SK-N-MC (cell line): ENCODE results near the gene ENHO.

Experiments used
- DNase-seq: peaks from one replicate; pipeline ENCODE4 v3.0.0-alpha.2; 2011; ENCODE audit warnings: low read depth, low spot score
- H3K27ac ChIP-seq: fragments of 200-600 bp; sonication (generic); 2 replicates; pipeline ENCODE4 v1.5.1; 2016; ENCODE audit warnings: mixed run types
- H3K36me3 ChIP-seq: fragments of 200-600 bp; sonication (generic); 2 replicates; pipeline ENCODE4 v1.6.1; 2017; ENCODE audit warnings: antibody characterized with exemption, low read length, mixed read lengths; ENCODE audit not compliant: insufficient read depth
- H3K4me3 ChIP-seq: fragments of 200-600 bp; sonication (generic); 2 replicates; pipeline ENCODE4 v1.5.1; 2016
- H3K9ac ChIP-seq: fragments of 200-600 bp; sonication (generic); 2 replicates; pipeline ENCODE4 v1.8.0; 2017; ENCODE audit warnings: mixed run types, mixed read lengths; ENCODE audit not compliant: insufficient read length
- H3K9me3 ChIP-seq: fragments of 200-600 bp; sonication (generic); 2 replicates; pipeline ENCODE4 v1.6.1; 2017; ENCODE audit warnings: low read depth, mild to moderate bottlenecking, antibody characterized with exemption, low read length, moderate library complexity, mixed read lengths
- EZH2 ChIP-seq: fragments of 200-600 bp; sonication (generic); IDR thresholded peaks from one replicate; pipeline ENCODE4 v1.6.1; 2017; ENCODE audit warnings: antibody characterized with exemption
- FOXP2 ChIP-seq: optimal IDR thresholded peaks from 2 replicates; pipeline ENCODE3; 2011; ENCODE audit warnings: mild to moderate bottlenecking, moderate library complexity; ENCODE audit not compliant: insufficient read depth; ENCODE audit errors: extremely low read length, control extremely low read depth
- POLR2AphosphoS5 ChIP-seq: IDR thresholded peaks from 2 replicates; pipeline ENCODE4 v1.6.1; 2012; ENCODE audit warnings: mild to moderate bottlenecking, low read depth, low read length, borderline replicate concordance

The ENHO gene

GRCh38 chr9:34522971-34523797 lies at the start of gene ENHO:
Gene ENHO, minus strand, starts transcription at chr9:34522990. Its CDS starts 1,295 bp downstream, at chr9:34521695.
- H3K36me3 ChIP-seq: no peaks in the 10 kb centered on the region
- no peak for TF ChIP-seq EZH2
- TF ChIP-seq FOXP2: no peak
- no peak; the same call in 1 of the 2 replicates for TF ChIP-seq POLR2AphosphoS5
- H3K9ac ChIP-seq: peak within 1 kb of the TSS; percentile 43
- no peaks in the 10 kb centered on the region for H3K9me3 ChIP-seq
- no peak for DNase-seq
- no peak within 1 kb of the TSS for H3K27ac ChIP-seq
- H3K4me3 ChIP-seq: peak within 1 kb of the TSS; percentile 76

GRCh38 chr9:34572092-34572491 lies 49.3 kb upstream of the ENHO start:
- Histone ChIP-seq H3K9ac (no peak overlapping the region), H3K36me3 (no peaks in the 10 kb centered on the region), H3K9me3 (no peaks in the 10 kb centered on the region), H3K4me3 (no peak overlapping the region), H3K27ac (no peak overlapping the region)
- no peak for TF ChIP-seq FOXP2
- no peak for DNase-seq

GRCh38 chr9:34571481-34571810 lies 48.7 kb upstream of the ENHO start:
- H3K27ac ChIP-seq: no peak overlapping the region
- H3K36me3 ChIP-seq: no peaks in the 10 kb centered on the region
- H3K4me3 ChIP-seq: no peak overlapping the region
- TF ChIP-seq FOXP2 (no peak), POLR2AphosphoS5 (no peak), EZH2 (no peak)
- no peak overlapping the region for H3K9ac ChIP-seq
- no peak for DNase-seq
- no peaks in the 10 kb centered on the region for H3K9me3 ChIP-seq

GRCh38 chr9:34570809-34571480 lies 48.2 kb upstream of the ENHO start:
- no peak for TF ChIP-seq POLR2AphosphoS5
- TF ChIP-seq FOXP2: no peak
- no peak for TF ChIP-seq EZH2
- no peak overlapping the region for H3K27ac ChIP-seq
- H3K9ac ChIP-seq: no peak overlapping the region
- no peaks in the 10 kb centered on the region for H3K36me3 ChIP-seq
- H3K9me3 ChIP-seq: no peaks in the 10 kb centered on the region
- no peak for DNase-seq
- no peak overlapping the region for H3K4me3 ChIP-seq

- no peak for TF ChIP-seq EZH2
- TF ChIP-seq FOXP2: no peak
- no peak for TF ChIP-seq POLR2AphosphoS5
- no peak for DNase-seq
- no peak overlapping the region for H3K27ac ChIP-seq
Observed at GRCh38 chr9:34570376-34570775, 47.6 kb upstream of the ENHO start.

GRCh38 chr9:34568774-34569173 lies 46.0 kb upstream of the ENHO start:
- Histone ChIP-seq H3K9ac (no peak overlapping the region), H3K9me3 (no peaks in the 10 kb centered on the region), H3K4me3 (no peak overlapping the region), H3K27ac (no peak overlapping the region), H3K36me3 (no peaks in the 10 kb centered on the region)
- no peak for DNase-seq
- TF ChIP-seq EZH2 (no peak), POLR2AphosphoS5 (no peak), FOXP2 (no peak)

More at GRCh38 chr9:34570376-34570775, 47.6 kb upstream of the ENHO start:
- no peaks in the 10 kb centered on the region for H3K36me3 ChIP-seq
- no peak overlapping the region for H3K9ac ChIP-seq
- H3K4me3 ChIP-seq: no peak overlapping the region
- no peaks in the 10 kb centered on the region for H3K9me3 ChIP-seq

GRCh38 chr9:34568133-34568532 lies 45.3 kb upstream of the ENHO start:
- H3K36me3 ChIP-seq: no peaks in the 10 kb centered on the region
- TF ChIP-seq FOXP2 (no peak), EZH2 (no peak), POLR2AphosphoS5 (no peak)
- H3K9ac ChIP-seq: no peak overlapping the region
- no peak overlapping the region for H3K4me3 ChIP-seq
- no peaks in the 10 kb centered on the region for H3K9me3 ChIP-seq
- no peak overlapping the region for H3K27ac ChIP-seq
- no peak for DNase-seq

- no peak for DNase-seq
- Histone ChIP-seq H3K9ac (no peak overlapping the region), H3K36me3 (no peaks in the 10 kb centered on the region), H3K27ac (no peak overlapping the region), H3K4me3 (no peak overlapping the region), H3K9me3 (no peaks in the 10 kb centered on the region)
- TF ChIP-seq FOXP2 (no peak), POLR2AphosphoS5 (no peak), EZH2 (no peak)
Observed at GRCh38 chr9:34566972-34567371, 44.2 kb upstream of the ENHO start.
